Measurements from ENCODE around the gene GTF3C4.
"Not testable (repeated sequence)": the region's sequence is repeated elsewhere in the genome, so short reads cannot be mapped to it uniquely, and the experiment has no call there.

Gene GTF3C4

GRCh38 chr9:132708769-132709430, 38.6 kb downstream of the GTF3C4 start:
- no peaks in the 10 kb centered on the region for H3K36me3 ChIP-seq
- no peaks in the 10 kb centered on the region for H3K4me1 ChIP-seq
- no peak for TF ChIP-seq CTCF (IDR thresholded peaks at IDR 0.05)
- H3K27ac ChIP-seq: no peak overlapping the region
- no peak for DNase-seq
- intact Hi-C loops (cut with DNase I; ENCODE audit: low total_unique reads): no loop called here
- peaks cover 0 to 24% of the 10 kb centered on the region in 2 donors for H3K27me3 ChIP-seq
- H3K9me3 ChIP-seq: no peaks in the 10 kb centered on the region
- no peak overlapping the region for H3K4me3 ChIP-seq

GRCh38 chr9:132710333-132710732, 40.1 kb downstream of the GTF3C4 start:
- peaks cover 0 to 22% of the 10 kb centered on the region in 2 donors for H3K27me3 ChIP-seq
- no peak overlapping the region for H3K4me3 ChIP-seq
- DNase-seq: no peak
- H3K9me3 ChIP-seq: no peaks in the 10 kb centered on the region
- no peaks in the 10 kb centered on the region for H3K4me1 ChIP-seq
- no peak overlapping the region for H3K27ac ChIP-seq
- intact Hi-C loops (cut with DNase I; ENCODE audit: low total_unique reads): no loop called here
- no peaks in the 10 kb centered on the region for H3K36me3 ChIP-seq
- no peak for TF ChIP-seq CTCF (IDR thresholded peaks at IDR 0.05)

- H3K4me3 ChIP-seq; H3K27ac ChIP-seq; DNase-seq; H3K9me3 ChIP-seq; H3K4me1 ChIP-seq; intact Hi-C loops (cut with DNase I; ENCODE audit: low total_unique reads); H3K36me3 ChIP-seq: not testable (repeated sequence)
- H3K27me3 ChIP-seq: peaks cover 0 to 21% of the 10 kb centered on the region in 2 donors
Measured at GRCh38 chr9:132711152-132711551, 40.9 kb downstream of the GTF3C4 start.

- intact Hi-C loops (cut with DNase I; ENCODE audit: low total_unique reads): no loop called here
- H3K4me1 ChIP-seq: no peaks in the 10 kb centered on the region
- no peak for DNase-seq
- peaks cover 0 to 18% of the 10 kb centered on the region in 2 donors for H3K27me3 ChIP-seq
- no peak for TF ChIP-seq CTCF (IDR thresholded peaks at IDR 0.05)
- no peaks in the 10 kb centered on the region for H3K36me3 ChIP-seq
- no peak overlapping the region for H3K27ac ChIP-seq
- no peaks in the 10 kb centered on the region for H3K9me3 ChIP-seq
- no peak overlapping the region for H3K4me3 ChIP-seq
Measured at GRCh38 chr9:132711846-132712245, 41.6 kb downstream of the GTF3C4 start.

- Histone ChIP-seq H3K4me3 (no peak overlapping the region), H3K27ac (no peak overlapping the region), H3K9me3 (no peaks in the 10 kb centered on the region), H3K27me3 (peaks cover 0 to 26% of the 10 kb centered on the region in 2 donors), H3K4me1 (no peaks in the 10 kb centered on the region), H3K36me3 (no peaks in the 10 kb centered on the region)
- intact Hi-C loops (cut with DNase I; ENCODE audit: low total_unique reads): no loop called here
- no peak for TF ChIP-seq CTCF (IDR thresholded peaks at IDR 0.05)
- no peak for DNase-seq
Measured at GRCh38 chr9:132712753-132713152, 42.5 kb downstream of the GTF3C4 start.

- TF ChIP-seq CTCF (IDR thresholded peaks at IDR 0.05): no peak
- intact Hi-C loops (cut with DNase I; ENCODE audit: low total_unique reads): no loop called here
- DNase-seq: no peak
Measured at GRCh38 chr9:132716007-132716406, 45.7 kb downstream of the GTF3C4 start.

More at GRCh38 chr9:132716007-132716406, 45.7 kb downstream of the GTF3C4 start:
- Histone ChIP-seq H3K4me3 (no peak overlapping the region), H3K27me3 (peaks cover 0 to 23% of the 10 kb centered on the region in 2 donors), H3K9me3 (no peaks in the 10 kb centered on the region), H3K4me1 (no peaks in the 10 kb centered on the region), H3K36me3 (no peaks in the 10 kb centered on the region), H3K27ac (no peak overlapping the region)
